HG03045 (cell line): ENCODE measurements around the gene SEBOX.
A peak's percentile ranks its signal among the peaks of the same experiment; 100 is the strongest.

Source experiments
- ATAC-seq: cut with Tn5 transposase; IDR thresholded peaks from one replicate; pipeline ENCODE4 v1.9.1; 2021; ENCODE audit warnings: mild to moderate bottlenecking, moderate library complexity; ENCODE audit not compliant: unreplicated experiment

The SEBOX gene, protein sequence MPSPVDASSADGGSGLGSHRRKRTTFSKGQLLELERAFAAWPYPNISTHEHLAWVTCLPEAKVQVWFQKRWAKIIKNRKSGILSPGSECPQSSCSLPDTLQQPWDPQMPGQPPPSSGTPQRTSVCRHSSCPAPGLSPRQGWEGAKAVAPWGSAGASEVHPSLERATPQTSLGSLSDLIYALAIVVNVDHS

DNA sequence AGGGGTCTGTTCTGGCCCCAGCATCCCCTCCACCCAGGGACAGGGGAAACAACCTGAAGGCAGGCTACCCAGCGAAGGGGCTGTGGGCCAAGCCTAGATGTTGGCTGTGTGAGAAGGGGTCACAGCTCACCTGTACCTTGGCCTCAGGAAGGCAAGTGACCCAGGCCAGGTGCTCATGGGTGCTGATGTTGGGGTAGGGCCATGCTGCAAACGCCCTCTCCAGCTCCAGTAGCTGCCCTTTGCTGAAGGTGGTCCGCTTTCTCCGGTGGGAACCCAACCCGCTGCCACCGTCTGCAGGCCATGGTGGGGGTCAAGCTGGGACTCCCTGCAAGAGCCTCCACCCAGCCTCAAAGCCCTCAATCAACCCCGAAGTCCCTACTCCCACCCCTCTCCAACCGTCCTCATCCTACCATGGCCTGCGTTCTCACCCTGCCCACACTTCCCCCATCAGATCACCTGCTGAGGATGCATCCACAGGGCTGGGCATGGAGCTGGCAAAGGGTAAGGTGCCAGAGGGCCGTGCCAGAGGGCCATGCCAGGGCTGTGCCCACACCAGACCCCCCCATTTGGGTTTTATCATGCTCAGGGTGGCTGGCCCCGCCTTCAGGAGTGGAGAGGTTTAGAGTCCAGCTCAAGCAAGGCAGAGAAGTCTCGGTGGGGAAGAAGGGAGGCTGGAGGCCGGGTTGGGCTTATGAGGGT is at the start of gene SEBOX:
Gene SEBOX (minus strand): TSS at position 535 of the 699 bp plus-strand sequence. CDS start 48 bp downstream, at position 487.
- ATAC-seq, result no peak

DNA sequence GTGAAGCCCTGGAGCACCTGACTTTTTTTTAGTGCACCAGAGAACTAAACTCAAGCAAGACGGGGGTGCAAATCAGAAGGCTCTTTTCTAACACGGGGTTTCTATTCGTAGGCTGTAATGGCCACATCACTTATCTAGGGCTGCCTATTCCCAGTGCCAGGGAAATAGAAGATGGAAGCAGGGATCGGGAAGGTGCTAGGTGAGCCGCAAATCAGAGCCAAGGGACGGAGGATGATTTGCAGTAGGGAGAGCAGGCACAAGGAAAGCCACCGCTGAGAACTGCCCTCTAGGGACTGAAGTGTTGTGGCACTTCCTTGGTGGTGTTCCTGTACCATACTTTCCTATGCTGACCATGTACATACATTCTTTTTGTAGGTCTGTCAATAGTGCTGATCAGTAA is 48.8 kb upstream of the SEBOX start:
- ATAC-seq, result no peak

DNA sequence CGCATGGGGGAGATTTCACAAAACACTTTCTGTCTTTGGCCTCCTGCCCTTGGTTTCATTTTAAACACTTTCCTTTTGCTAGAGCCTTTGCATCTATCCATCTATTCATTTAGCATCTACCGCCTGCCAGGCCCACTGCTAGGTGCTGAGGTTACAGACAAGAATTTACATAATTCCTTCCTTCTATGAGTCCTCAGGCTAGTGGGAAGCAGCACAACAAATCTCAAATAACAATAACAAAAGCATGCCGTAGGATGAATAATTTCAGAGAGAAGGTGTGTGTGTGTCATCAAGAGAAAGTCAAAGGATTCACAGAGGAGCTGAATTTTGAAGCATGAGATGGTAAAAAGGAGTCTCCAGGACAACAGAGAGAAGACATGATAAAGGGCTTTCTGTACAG is 47.1 kb upstream of the SEBOX start:
- ATAC-seq, result no peak

DNA sequence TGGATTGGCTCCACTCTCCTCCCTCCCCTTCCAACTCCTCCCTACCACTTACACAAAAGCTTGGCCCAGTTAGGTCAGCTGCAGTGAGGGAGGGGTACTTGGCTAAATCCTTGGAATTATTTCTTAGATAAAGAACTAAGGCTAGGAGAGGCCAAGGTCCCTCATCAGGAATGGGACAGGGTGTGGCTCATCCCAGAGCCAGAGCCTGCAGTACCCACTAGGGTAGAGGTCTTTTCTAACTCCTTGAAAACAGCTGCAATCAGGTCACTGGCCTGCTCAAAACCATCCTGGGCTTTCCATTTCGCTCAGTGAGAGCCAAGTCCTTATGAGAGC is 42.9 kb upstream of the SEBOX start:
- no peak for ATAC-seq

DNA sequence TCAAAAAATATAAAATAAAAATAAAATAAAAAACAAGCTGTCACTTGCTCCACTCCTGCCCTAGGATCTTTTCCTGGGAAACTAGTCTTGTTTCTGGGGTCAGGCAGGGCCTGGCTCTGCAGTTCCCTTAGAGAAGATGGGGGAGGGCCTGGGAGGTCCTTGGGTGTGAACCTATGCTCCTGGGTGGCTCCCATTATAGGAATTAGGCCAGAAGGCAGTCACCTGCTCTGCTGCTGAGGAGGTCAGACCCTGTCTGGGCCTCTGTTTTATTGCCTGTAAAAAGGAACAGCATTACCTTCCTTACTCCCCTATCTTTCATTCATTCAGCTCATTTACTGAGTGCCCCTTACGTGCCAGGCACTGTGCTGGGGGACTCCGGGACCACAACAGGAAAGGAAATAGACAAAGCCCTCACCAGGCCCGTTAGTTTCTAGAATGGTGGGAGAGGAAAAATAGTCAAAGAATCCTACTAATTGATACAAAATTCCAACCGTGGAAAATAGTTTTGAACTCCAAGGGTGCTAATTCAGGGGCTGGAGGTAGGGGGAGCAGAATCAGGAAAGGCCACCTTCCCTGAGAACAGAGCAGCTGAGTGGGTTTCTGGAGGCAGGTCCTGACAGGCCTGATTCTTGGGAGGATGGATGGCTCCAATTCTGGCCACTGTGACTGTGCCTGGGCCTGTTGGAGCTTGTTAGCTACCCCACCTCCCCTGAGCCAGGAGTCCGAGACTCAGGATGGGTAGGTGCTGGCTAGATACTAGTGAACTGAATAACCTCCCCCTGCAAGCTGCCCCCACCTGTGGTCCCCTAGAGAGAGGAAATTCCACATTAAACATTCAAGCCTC is 42.4 kb upstream of the SEBOX start:
- ATAC-seq, result no peak

DNA sequence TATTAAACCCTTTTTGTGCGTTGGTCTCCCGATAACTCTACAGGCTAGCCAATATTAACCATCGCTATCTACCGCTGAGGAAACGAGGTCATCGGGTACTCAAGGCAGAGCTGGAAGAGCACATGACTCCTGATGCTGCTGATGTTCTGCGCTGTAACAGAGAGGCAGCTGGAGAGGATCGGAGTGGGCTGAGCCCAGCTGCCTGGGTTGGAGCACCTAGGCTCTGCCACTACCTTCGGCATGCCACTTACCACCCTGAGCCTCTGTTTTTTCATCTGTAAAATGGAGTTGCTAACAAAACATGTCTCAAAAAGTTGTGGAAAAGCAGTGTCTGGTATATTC is 41.4 kb upstream of the SEBOX start:
- no peak for ATAC-seq

DNA sequence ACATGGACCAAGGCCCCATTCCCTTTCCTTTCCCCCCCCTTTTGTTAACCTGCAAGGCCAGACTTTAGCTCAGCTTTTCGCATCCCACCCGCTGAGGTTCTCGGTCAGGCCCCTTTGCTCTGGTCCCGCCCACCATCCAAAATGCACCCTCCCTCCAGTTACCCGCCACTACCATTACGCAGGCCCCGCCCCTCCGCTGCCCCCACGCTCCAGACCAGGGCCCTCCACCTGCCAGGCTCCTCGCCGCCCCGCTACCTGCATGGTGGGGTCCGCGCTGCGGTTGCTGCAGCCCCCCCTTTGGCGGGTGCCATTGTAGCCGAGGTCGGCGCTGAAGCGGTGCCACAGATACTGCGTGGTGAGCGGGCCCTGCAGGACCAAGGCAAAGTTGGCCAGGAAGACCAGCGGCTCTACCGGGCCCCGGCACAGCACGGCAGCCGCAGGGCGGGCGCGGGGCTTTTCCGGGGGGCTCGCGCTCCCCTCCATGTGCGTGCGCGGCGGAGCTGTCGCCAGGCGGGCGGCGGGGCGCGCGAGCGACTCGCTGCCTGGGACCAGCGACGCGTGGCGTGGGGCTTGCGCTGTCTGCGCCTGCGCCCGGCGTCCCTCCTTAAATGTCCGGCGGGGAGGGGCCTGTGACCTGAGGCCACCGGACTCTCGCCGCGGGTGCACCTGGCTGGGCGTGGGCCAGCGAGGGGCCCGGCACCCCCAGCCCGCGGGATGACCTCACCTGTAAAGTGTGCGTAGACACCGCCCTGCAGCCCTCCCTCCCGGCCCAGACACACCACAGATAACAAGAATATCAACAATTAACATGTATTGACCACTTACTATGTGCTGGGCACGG is 40.9 kb upstream of the SEBOX start, which contains the start of gene SLC46A1:
Gene SLC46A1 (minus strand): TSS at position 581 of the 841 bp plus-strand sequence. CDS start 98 bp downstream, at position 483.
- ATAC-seq, result peak; percentile 65

DNA sequence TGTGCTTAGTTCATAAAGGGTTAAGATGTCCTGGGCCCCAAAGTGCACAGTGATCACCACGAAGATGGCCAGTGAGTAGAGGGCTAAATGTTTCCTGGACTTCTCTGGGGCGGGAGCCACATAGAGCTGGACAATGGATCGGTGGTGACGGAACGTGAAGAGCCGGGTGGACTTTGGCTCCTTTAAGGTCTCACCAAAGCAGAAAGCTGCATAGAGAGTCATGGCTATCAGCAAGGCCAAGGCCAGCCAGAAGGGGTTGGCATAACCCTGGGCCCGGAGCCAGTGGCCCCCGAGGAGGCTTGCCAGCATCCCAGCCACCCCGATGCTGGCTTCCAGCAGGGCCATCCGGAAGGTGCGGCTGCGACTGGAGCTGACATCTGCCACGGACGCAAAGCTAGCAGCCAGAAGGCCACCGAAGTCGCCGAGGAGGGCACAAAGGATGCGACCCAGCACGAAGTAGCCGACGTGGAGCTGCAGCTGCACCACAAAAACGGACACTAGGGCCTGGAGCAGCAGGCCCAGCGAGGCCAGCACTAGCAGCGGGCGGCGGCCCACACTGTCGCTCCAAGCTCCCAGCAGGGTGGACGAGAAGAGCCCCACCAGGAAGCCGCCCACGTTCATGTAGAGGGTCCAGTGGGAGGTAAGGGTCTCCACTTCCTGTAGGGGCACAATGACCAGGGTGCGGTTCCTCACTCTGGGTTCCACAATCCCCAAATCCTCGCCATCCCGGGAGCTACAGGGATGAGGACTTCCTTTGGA is 40.0 kb upstream of the SEBOX start:
- no peak for ATAC-seq

DNA sequence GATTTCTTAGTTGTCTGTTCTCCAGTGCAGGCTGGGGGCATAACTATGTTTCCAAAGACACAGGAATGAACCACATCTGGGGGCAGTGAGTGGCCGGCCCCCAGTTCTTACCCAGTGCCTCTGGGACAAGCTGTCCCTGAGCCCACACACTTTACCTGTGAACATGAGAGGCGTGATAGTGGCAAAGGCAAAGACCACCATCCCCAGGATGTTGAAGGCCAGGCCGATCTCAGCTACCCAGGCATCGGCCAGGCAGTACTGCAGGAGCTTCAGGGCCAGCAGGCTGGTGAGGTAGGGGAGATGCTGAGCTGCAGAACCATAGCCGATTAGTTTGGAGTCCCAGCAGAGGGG is 39.4 kb upstream of the SEBOX start:
- no peak for ATAC-seq

DNA sequence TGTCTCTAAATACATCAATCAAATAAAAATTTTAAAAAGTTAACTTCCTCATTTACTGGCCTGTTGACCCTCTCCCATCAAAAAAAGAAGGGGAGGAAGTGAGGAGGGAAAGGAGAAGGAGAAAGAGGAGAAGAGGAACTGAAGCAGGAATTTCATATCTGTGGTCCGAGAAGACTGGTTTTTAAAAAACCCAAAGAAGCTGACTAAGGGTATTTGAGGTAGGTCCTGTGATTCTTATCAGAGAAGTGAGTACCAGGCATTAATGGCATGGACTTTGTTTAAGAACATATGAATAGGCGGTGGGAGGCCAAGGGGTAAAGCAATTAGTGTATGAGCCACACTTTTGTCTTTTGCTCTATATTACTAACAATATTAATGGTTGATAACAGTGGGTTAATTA is 39.0 kb upstream of the SEBOX start:
- no peak for ATAC-seq

DNA sequence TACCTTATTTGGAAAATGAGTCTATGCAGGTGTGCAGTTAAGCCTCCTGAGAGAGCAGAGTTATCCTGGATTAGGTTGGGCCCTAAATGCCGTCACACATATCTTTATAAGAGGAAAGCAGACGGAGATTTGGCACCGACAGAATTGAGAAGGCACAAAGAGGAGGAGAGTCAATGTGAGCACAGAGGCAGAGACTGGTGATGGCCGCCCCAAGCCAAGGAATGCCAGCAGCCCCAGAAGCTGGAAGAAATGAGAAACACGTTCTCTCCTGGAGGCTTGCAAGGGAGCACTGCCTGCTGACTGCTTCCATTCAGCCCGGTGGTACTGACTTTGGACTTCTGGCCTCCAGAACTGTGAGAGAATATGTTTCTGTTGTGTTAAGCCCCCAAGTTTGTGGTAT is 37.8 kb upstream of the SEBOX start:
- ATAC-seq, result no peak

DNA sequence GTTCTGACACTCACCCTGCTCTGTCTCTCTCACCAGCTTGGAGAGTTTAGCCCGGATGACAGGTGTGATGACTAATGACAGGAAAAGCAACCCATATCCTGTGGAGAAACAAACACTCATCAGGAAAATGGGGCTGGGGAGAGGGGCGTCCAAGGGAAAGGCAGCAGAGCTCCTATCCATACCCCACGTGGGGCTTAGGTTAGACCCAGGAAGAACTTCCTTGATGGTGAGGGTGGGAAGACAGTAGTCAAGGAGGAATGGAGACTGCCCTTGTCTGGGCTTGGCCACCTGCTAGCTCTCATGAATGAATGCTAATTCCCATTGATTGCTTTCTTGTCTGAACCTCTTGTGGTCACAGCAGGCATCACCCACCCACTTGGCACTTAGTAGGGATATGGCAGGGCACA is 37.2 kb upstream of the SEBOX start:
- no peak for ATAC-seq

DNA sequence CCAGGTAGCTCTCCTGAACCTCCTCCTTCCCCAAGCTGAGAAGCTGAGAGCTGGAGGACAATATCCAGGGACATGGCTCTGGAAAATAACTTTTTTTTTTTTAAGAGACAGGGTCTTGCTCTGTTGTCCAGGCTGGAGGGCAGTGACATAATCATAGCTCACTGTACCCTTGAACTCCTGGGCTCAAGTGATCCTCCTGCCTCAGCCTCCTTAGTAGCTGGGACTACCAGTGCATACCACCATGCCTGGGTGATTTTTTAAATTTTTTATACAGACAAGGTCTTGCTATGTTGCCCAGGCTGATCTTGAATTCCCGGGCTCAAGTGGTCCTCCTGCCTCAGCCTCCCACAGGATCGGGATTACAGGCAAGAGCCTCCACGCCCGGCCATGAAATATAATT is 34.8 kb upstream of the SEBOX start:
- no peak for ATAC-seq

DNA sequence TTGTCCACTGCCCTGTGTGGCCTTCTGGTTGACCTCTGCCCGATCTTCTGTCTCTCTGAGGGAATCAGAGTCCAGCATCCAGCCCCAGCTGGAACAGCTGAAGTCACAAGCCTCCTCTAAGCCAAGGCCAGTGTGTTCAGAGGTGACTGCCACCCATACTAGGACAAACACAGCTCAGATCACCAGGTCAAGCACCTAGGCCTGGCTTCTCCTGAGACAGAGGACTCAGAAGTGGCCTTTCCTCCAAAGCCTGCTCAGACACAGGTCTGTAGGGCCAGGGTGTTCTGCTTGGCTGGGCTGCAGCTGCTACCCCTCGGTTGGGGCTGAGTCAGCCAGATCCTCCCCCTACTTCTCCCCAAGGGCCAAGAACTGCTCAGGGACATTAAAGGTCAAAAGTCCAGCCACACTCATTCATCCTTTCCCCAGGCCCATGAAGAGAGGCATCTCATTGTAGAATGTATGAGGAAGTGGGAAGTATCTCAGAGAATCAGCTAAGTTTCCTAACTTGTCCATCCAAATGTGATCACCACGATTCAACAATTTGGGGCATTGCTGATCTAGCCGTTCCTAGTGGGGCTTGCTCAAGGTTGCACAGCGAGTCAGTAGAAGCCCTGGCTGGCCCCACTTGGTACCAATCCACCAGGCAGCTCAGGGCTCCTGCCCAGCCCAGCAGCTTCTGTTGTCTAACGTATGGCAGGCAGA is 33.4 kb upstream of the SEBOX start:
- ATAC-seq, result no peak

DNA sequence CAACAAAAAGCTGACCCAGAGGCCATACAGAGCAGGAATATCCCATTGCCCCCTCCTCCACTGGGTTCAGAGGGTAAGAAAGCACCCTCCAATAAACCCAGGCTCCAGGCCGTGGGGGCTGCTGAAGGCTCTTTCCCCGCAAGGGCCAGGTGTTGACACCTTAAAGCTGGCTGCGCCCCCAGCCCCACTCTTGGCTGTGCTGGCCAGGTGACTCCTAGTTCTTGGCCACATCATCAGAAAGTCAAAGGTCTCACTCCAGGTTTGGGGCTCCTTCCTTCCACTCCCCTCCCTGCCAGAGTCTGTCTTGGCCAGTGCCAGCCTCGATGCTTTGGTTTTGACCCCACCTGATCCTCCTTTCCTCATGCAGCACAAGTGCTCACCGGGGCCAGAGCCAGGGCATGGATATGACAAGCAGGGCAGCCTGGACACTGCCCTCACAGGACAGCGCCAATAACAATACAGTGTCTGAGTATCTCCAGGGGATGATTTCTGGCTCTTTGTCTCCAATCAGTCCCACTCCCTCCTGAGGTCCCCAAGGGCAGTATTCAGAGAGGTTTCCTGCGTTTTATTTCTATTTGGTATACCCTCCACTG is 32.8 kb upstream of the SEBOX start:
- no peak for ATAC-seq

DNA sequence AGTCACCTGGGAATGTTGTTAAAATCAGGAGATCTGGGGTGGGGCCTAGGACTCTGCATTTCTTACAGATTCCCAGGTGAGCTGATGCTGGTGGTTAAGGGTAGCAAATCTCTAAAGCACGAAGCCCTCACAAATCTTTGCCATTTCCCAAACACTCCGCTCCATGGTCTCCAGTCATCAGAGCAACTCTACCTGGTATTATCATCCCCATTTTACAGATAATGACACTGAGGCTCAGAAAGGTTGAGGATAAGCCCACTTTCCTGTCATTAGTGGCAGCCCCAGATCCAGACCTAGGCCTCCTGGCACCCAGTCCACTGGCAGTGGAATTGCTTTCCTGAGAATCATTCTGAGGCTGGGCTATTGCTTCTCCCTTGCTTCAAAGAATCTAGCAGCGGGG is 32.3 kb upstream of the SEBOX start:
- ATAC-seq, result no peak

DNA sequence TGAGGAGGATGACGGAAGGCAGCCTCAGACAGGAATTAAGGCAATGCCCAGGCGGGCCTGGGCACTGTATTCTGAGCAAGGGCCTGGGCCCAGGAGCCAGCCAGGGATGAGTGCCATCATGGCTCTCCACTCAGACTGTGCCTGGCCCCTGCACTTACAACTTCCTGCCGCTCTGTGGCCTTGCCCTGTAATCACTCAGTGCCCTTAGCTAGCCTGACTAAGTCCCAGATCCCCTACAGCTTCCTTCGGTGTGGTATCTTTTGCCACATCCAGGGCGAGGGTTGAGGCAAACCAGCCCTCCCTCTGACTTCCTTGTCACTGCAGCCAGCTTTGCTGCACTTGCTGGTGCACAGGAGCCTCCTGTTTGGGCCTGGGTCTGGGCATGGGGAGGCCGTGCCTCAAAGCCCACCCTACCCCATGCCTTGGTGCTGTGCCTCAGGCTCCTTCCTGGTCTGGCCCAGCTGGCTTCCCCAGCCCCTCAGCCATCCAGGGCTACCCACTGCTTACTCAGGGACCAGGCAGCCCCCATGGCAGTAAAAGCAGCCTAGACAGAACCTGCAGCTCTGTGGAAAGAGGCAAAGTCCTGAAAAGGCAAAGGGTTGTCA is 31.7 kb upstream of the SEBOX start:
- ATAC-seq, result no peak

DNA sequence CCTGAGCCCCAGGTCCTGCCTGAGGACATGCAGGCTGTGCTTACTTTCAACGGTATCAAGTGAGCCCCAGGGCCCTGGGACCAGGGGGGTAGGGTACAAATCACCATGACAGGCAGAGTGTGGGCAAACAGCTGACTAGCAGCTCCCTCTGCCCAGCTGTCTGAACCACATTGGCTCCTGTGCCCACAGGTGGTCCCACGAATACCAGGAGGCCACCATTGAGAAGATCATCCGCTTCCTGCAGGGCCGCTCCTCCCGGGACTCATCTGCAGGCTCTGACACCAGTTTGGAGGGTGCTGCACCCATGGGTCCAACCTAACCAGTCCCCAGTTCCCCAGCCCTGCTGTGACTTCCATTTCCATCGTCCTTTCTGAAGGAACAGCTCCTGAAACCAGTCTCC is 31.0 kb upstream of the SEBOX start:
- ATAC-seq, result no peak

DNA sequence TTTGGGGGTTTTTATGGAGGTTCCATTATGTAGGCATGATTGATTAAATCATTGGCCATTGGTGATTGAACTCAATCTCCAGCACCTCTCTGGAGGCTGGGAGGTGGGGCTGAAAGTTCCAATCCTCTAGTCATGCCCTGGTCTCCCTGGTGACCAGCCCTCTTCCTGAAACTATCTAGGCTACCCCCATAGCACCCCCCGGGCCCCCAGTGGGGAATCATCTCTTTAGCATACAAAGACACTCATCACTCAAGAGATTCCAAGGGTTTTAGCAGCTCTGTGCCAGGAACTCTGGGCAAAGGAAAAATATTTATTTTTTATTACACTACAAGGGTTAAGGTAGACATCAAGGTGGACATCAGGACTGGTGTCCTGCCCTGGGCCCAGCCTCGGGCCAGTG is 30.4 kb upstream of the SEBOX start:
- ATAC-seq, result no peak
